WERI-Rb-1 (cell line): ENCODE results near the gene BLTP2.
"Not testable (repeated sequence)": the region's sequence is repeated elsewhere in the genome, so short reads cannot be mapped to it uniquely, and the experiment has no call there.

Experiments used
- DNase-seq: peaks from one replicate; pipeline ENCODE4 v3.0.0-alpha.2; 2020
- H3K27ac ChIP-seq: fragments of 250-450 bp; sonication (Bioruptor Pico); 2 replicates; pipeline ENCODE4 v1.5.1; 2020; ENCODE audit warnings: mild to moderate bottlenecking, moderate library complexity
- H3K27me3 ChIP-seq: fragments of 250-450 bp; sonication (Bioruptor Pico); 2 replicates; pipeline ENCODE4 v1.5.1; 2021; ENCODE audit warnings: mild to moderate bottlenecking, low read depth, moderate library complexity; ENCODE audit not compliant: insufficient read depth, severe bottlenecking
- H3K36me3 ChIP-seq: fragments of 250-450 bp; sonication (Bioruptor Pico); 2 replicates; pipeline ENCODE4 v1.5.1; 2020; ENCODE audit warnings: mild to moderate bottlenecking, moderate library complexity
- H3K4me3 ChIP-seq: 2 replicates; pipeline ENCODE4 v1.5.1; 2011; ENCODE audit warnings: low read depth, mild to moderate bottlenecking, control low read depth, low read length
- H3K9me3 ChIP-seq: fragments of 250-450 bp; sonication (Bioruptor Pico); 2 replicates; pipeline ENCODE4 v1.5.1; 2021; ENCODE audit warnings: mild to moderate bottlenecking, moderate library complexity; ENCODE audit not compliant: severe bottlenecking
- CTCF ChIP-seq: IDR thresholded peaks from 2 replicates; pipeline ENCODE4 v1.5.1; 2011; ENCODE audit warnings: low read depth, mild to moderate bottlenecking, control low read depth, inconsistent platforms, low read length

BLTP2 gene

GRCh38 chr17:28667870-28668269 is 22.9 kb upstream of the BLTP2 start:
- Histone ChIP-seq H3K4me3 (no peak overlapping the region), H3K27ac (no peak overlapping the region), H3K9me3 (no peaks in the 10 kb centered on the region), H3K36me3 (peaks cover 76% of the 10 kb centered on the region), H3K27me3 (no peaks in the 10 kb centered on the region)
- DNase-seq = no peak
- TF ChIP-seq CTCF = no peak

- Histone ChIP-seq H3K4me3 (no peak overlapping the region), H3K36me3 (peaks cover 57% of the 10 kb centered on the region)
These were observed 21.0 kb upstream of the BLTP2 start for GRCh38 chr17:28665994-28666393.

GRCh38 chr17:28663723-28664122 is 18.8 kb upstream of the BLTP2 start:
- TF ChIP-seq CTCF = no peak
- Histone ChIP-seq H3K36me3 (peaks cover 51% of the 10 kb centered on the region), H3K4me3 (no peak overlapping the region), H3K27ac (peak overlapping the region; percentile 98; the same call in 1 of the 2 replicates), H3K27me3 (no peaks in the 10 kb centered on the region), H3K9me3 (no peaks in the 10 kb centered on the region)
- no peak for DNase-seq

More at GRCh38 chr17:28665994-28666393, 21.0 kb upstream of the BLTP2 start:
- no peak for DNase-seq
- Histone ChIP-seq H3K27me3 (no peaks in the 10 kb centered on the region), H3K27ac (no peak overlapping the region), H3K9me3 (no peaks in the 10 kb centered on the region)
- TF ChIP-seq CTCF = no peak

- Histone ChIP-seq H3K27ac (peak overlapping the region; percentile 98), H3K4me3 (peak overlapping the region; percentile 77), H3K36me3 (peaks cover 52% of the 10 kb centered on the region), H3K27me3 (no peaks in the 10 kb centered on the region), H3K9me3 (no peaks in the 10 kb centered on the region)
- DNase-seq = no peak
- no peak for TF ChIP-seq CTCF
These were observed 17.5 kb upstream of the BLTP2 start for GRCh38 chr17:28662527-28662829.

- H3K4me3 ChIP-seq = peak within 1 kb of the TSS; percentile 77
- H3K27me3 ChIP-seq = no peaks in the 10 kb centered on the region
- H3K27ac ChIP-seq = peak within 1 kb of the TSS; percentile 98
- peaks cover 50% of the 10 kb centered on the region for H3K36me3 ChIP-seq
- TF ChIP-seq CTCF = no peak
- no peaks in the 10 kb centered on the region for H3K9me3 ChIP-seq
- peak; percentile 89 for DNase-seq
These were observed 16.9 kb upstream of the BLTP2 start, which contains the start of the genes SDF2 and SUPT6H for GRCh38 chr17:28661635-28662526. Gene SDF2, minus strand, starts transcription at chr17:28661906. Its CDS starts 30 bp downstream, at chr17:28661876. Gene SUPT6H, plus strand, starts transcription at chr17:28662205. Its CDS starts 11,197 bp downstream, at chr17:28673402.

- not testable (repeated sequence) for H3K27ac ChIP-seq, H3K9me3 ChIP-seq, H3K4me3 ChIP-seq, DNase-seq, H3K27me3 ChIP-seq
- H3K36me3 ChIP-seq = peaks cover 37% of the 10 kb centered on the region
These were observed 14.5 kb upstream of the BLTP2 start for GRCh38 chr17:28659497-28659881.

GRCh38 chr17:28658766-28659496 is 14.0 kb upstream of the BLTP2 start:
- peaks cover 35% of the 10 kb centered on the region for H3K36me3 ChIP-seq
- H3K27me3 ChIP-seq, DNase-seq, H3K27ac ChIP-seq, H3K9me3 ChIP-seq, H3K4me3 ChIP-seq: not testable (repeated sequence)

GRCh38 chr17:28658342-28658741 is 13.4 kb upstream of the BLTP2 start:
- peaks cover 36% of the 10 kb centered on the region for H3K36me3 ChIP-seq
- H3K9me3 ChIP-seq, H3K27ac ChIP-seq, H3K4me3 ChIP-seq, H3K27me3 ChIP-seq, DNase-seq: not testable (repeated sequence)
